GM21717 (cell line): Measurements from ENCODE around the gene COA6.

Source experiments
- ATAC-seq: cut with Tn5 transposase; IDR thresholded peaks from one replicate; pipeline ENCODE4 v1.9.1; 2021; ENCODE audit warnings: mild to moderate bottlenecking, moderate library complexity; ENCODE audit not compliant: unreplicated experiment

COA6 gene

DNA sequence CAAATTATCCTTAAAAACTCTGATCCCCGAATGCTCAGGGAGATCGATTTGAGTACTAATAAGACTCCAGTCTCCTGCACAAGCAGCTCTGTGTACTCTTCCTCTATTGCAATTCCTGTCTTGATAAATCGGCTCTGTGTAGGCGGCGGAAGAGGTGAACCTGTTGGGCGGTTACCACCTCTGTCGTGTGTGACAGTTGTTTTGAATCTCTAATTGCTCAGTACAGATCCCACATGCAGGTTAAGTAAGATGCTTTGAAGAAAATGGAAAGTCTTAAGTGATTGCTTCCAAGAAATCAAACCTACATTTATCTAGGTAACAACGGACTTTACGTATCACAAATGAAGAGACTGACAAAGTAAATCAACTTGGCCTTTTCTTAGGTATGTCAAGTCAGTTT, 35.5 kb downstream of the COA6 start:
- no peak for ATAC-seq

DNA sequence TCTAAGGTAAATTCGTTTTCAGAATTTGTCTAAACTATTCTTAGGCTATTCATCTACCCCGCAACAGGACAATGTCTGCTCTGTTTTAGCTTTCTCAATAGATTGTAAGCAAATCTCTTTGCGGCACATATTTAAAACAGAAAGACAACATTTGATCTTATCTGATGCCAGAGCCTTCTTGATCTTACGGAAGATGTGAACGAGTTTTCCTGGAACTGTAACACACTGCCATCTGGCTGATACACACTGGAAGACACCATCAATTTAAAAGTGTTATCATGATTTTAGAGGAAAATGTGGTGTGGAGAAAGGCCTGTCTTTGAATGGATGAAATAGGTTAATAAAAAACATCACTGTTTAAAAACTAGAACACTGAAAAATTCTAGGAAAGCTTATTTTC, 36.1 kb downstream of the COA6 start:
- no peak for ATAC-seq

DNA sequence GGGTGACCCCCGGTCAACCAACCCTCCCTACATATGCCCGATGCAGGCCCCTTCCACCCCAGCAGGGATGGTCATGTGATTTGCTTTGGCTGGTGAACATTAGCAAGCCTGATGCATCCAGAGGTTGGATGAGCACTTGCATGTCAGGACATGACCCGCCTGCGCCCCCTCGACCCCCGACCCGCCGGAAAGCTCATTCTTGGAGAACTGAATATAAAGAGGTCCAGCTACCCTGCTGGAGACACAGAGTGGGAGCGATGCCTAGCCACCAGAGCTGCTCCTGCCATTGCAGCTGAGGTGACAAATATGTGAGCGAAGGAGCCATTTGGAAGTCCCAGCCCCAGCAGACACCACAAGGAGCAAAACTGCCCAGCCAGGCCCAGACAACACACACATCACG, 39.6 kb downstream of the COA6 start:
- ATAC-seq = no peak

DNA sequence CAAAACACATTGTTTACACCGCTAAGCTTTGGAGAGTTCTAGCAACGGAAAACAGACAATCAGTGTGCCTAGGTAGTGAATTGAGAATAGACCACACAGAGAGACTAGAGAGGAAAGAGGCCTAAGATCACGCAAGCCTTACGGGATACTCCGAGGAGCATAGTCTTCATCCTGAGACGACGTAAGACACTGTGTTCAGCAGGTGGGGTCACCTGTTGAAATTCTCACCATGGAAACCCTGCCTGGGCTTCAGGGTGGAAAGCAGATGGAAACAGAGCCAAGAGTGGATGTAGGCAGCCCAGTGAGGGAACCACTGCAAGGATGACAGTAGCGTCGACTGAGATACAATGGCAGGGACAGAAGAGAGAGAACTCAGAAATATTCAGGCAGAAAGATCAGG, 40.2 kb downstream of the COA6 start:
- ATAC-seq = no peak

DNA sequence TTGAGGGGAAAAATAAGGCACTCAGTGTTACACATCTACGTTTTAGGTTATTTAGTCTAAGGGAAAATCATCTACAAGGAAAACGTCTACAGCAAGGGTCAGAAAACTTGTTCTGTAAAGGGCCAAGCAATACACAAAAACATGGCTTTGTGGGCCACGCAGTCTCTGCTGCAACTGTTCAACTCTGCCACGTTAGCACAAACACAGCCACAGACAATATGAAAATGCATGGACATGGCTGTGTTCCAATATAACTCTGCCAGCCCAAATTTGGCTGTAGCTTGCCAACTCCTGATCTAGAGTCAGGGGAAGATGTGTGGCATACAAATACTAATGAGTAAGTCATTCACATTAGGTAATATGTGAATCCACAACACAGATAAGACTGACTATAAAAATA, 40.7 kb downstream of the COA6 start:
- ATAC-seq = no peak

DNA sequence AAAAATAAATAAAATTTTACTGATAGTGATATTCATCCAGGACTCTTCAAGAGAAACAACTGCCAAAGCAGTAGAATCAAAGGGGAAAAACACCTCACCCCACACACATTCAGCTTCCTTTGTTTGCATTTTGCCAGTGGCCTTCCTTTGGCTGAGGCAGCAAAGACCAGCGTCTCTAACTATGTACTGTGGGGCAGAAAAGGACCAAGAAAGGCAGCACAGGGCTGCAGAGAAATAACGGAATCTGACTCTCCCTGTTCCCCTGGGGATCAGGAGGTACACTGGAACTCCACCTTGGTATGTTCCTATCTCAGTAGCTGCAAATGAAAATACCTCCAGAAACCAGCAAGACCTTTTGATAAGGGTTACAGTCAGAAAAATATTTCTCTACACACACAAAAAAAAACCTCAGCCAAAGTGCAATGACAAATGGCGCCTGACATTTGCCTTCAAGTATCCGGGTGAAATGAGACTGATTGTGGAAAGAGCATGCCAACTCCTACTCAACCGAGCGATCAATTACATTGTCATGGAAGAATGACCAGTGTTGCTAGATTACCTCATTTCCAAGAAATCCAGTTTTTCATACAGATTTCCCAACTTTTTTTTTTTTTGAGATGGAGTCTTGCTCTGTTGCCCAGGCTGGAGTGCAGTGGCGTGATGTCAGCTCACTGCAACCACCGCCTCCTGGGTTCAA, 54.8 kb downstream of the COA6 start:
- no peak for ATAC-seq

DNA sequence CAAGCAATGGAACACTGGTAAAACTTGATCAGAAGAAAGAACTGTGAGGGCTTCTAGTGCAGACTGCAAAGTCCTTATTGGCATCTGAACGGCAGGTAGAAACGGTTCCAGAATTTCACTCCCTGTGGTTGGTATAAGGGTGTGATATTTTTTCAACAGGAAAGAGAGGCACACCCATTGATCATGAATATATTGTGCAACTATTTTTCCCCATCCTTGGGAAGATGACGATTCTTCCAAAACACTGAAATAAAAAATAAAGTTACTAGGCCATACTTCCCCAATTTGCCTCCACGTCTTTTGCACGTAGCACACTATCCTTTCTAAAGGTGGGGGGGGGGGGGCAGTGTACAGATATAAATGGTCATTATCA, 56.2 kb downstream of the COA6 start:
- ATAC-seq = no peak

DNA sequence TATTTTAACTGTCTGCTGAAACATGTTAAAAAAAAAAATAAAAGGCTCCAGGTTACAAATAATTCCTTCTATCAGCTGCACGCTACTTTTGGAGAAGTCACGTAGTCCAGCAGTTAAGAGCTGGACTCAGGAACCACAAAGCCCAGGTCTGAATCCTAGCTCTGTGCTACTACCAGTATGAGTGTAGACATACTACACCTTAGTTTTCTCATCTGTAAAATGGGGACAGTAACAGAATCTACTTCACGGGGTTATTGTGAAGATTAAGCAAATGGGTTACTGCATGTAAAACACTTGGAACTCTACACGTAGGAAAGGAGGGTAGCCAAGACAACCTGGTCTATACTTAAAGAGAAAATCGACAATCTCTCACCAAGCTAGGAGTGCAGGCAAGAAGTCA, 57.4 kb downstream of the COA6 start:
- no peak for ATAC-seq

DNA sequence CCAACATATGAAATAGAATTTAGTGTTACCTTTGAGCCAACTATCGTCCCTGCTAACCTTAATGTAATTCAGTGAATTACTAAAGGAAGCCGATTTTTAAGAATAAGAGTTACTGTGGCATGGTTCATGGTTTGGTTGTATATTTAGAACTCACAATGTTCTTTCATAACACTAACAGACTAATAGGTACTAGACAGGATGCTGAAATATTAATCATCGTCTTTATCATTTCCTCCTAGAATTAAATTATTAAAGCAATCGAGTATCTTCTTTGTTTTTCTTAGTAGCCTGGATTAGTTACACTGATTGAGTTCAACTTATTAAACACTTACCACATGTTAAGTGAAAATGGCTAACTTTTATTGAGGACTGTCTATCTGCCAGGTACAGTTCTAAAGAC, 58.0 kb downstream of the COA6 start:
- no peak for ATAC-seq

DNA sequence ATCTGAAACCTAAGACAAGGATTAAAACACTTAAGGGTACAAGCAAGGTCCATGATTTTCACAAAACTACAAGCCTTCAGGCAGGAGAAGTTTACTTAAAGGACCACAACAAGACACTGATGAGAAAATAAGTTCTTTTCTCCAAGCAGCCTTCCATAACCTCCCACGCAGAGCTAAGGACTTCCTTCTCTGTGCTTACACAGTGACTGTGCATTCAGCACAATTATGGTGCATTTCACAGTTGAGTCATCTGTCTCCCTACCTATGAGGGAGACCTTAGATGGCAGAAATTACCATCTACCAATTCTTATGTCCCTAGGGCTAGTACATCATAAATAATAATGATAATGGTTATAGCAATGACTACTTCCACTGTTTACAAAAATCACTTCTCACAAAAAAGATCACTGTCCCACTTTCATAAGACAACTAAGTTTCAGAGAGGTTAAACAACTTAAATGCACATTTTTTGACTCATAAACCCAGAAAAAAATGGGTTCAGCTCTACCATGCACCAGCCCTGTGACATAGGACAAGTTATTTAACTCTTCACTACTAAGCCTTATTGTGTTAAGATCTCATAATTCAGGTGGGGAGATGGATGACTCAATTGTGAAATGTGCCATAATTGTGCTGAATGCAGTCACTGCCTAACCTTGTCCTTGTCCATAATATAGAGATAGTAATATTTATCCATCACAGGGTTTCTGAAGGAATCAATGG, 60.5 kb downstream of the COA6 start:
- ATAC-seq = peak; percentile 70
